Measurements from ENCODE around the gene ZNF525. TPM values are rescaled to one million over a fixed set of nuclear protein-coding genes. Genes with fewer than 3 reads are reported as not detected.
"Not testable (repeated sequence)": the region's sequence is repeated elsewhere in the genome, so short reads cannot be mapped to it uniquely, and the experiment has no call there.

ZNF525 gene
- total and polyA plus RNA-seq, 9 of the 15 experiments (the other 6 are each of a cell fraction or from before 2014, with no cell fraction given), result 1.5 to 12.0 (median 6.7) TPM

GRCh38 chr19:53396525-53396868 is 31.0 kb downstream of the ZNF525 start:
- peak in 1 of 4 experiments; percentile 6 for DNase-seq (ENCODE audit: extremely low read depth in 1 of 4, low spot score in 3 of 4)
- no peaks in the 10 kb centered on the region for H3K27me3 ChIP-seq (ENCODE audit: control insufficient read depth in 2 of 2, insufficient read depth in 2 of 2, low read length in 2 of 2)
- BruUV-seq (replicated peaks), result no TSS peak
- ChIA-PET POLR2A (interaction anchor here (1.2 kb wide), 1 partner anchor 43 kb away, joined by 3 read pairs; no protein-coding TSS in a partner anchor), CTCF (ENCODE audit: low intra/inter-chr PET ratio) (no interaction called here)
- no peak overlapping the region for H3K27ac ChIP-seq (ENCODE audit: extremely low read depth, low read depth, low read length)
- intact Hi-C loops (cut with micrococcal nuclease), result no loop called here
- H3K4me2 ChIP-seq (ENCODE audit: insufficient read depth, low read length), result peak overlapping the region; percentile 85
- in situ Hi-C loops (cut with MboI), result no loop called here
- peaks cover 8 to 12% of the 10 kb centered on the region in 2 experiments; a peak in 4 of 5 replicates for H3K4me1 ChIP-seq (replicated peaks in 1 of 2; ENCODE audit: control insufficient read depth in 2 of 2, insufficient read depth in 2 of 2, low read length in 2 of 2)
- WGBS (ENCODE audit: insufficient coverage, low coverage, missing lambda C conversion rate), result 0% methylated on average over 1 of the region's 1 CpG
- H3K79me2 ChIP-seq (ENCODE audit: control insufficient read depth, insufficient read depth, low read length), result peaks cover 18% of the 10 kb centered on the region
- ATAC-seq, result no peak
- H3K9me1 ChIP-seq (ENCODE audit: control insufficient read depth, insufficient read depth, low read length), result no peaks in the 10 kb centered on the region
- peak overlapping the region; percentile 67 for H3K4me3 ChIP-seq
- no peaks in the 10 kb centered on the region for H4K20me1 ChIP-seq (replicated peaks; ENCODE audit: control insufficient read depth, insufficient read depth, low read length)
- peaks cover 5% of the 10 kb centered on the region for H3K9me3 ChIP-seq (replicated peaks; ENCODE audit: control insufficient read depth, insufficient read depth, low read depth, low read length)
- no peak overlapping the region for H3K9ac ChIP-seq (ENCODE audit: insufficient read depth in 1 of 2, low read depth in 2 of 2, low read length in 2 of 2)
- peaks cover 26% of the 10 kb centered on the region; the same call in 2 of the 3 replicates for H3K36me3 ChIP-seq (ENCODE audit: control insufficient read depth, insufficient read depth, low read length)
- H2AFZ ChIP-seq (ENCODE audit: low read depth, low read length), result no peak overlapping the region
- TF ChIP-seq PRPF4 (IDR thresholded peaks at IDR 0.05; ENCODE audit: insufficient read depth, low read depth, low read length, poor library complexity, severe bottlenecking) (no peak), HMBOX1 (IDR thresholded peaks at IDR 0.05) (no peak), ZNF407 (IDR thresholded peaks at IDR 0.05; ENCODE audit: low read depth) (no peak), GABPB1 (CRISPR knock-in tag; IDR thresholded peaks at IDR 0.05) (no peak), ZC3H11A (IDR thresholded peaks at IDR 0.05; ENCODE audit: low read depth, low read length) (no peak), ESRRB (CRISPR knock-in tag; IDR thresholded peaks at IDR 0.05; ENCODE audit: borderline replicate concordance) (no peak), ZNF79 (CRISPR knock-in tag; IDR thresholded peaks at IDR 0.05; ENCODE audit: low read depth) (no peak)
- FAIRE-seq, result no peak

GRCh38 chr19:53397918-53398317 is 32.4 kb downstream of the ZNF525 start:
- H3K9me1 ChIP-seq (ENCODE audit: control insufficient read depth, insufficient read depth, low read length); H3K9me3 ChIP-seq (replicated peaks; ENCODE audit: control insufficient read depth, insufficient read depth, low read depth, low read length); H3K4me3 ChIP-seq; H2AFZ ChIP-seq (ENCODE audit: low read depth, low read length); H4K20me1 ChIP-seq (replicated peaks; ENCODE audit: control insufficient read depth, insufficient read depth, low read length); BruUV-seq (replicated peaks); intact Hi-C loops (cut with micrococcal nuclease); FAIRE-seq; POLR2A ChIA-PET; ATAC-seq; H3K4me2 ChIP-seq (ENCODE audit: insufficient read depth, low read length); H3K9ac ChIP-seq (ENCODE audit: insufficient read depth in 1 of 2, low read depth in 2 of 2, low read length in 2 of 2); DNase-seq (ENCODE audit: extremely low read depth in 1 of 4, low spot score in 3 of 4); CTCF ChIA-PET (ENCODE audit: low intra/inter-chr PET ratio); in situ Hi-C loops (cut with MboI); H3K27ac ChIP-seq (ENCODE audit: extremely low read depth, low read depth, low read length); H3K27me3 ChIP-seq (ENCODE audit: control insufficient read depth in 2 of 2, insufficient read depth in 2 of 2, low read length in 2 of 2): not testable (repeated sequence)
- H3K4me1 ChIP-seq (replicated peaks in 1 of 2; ENCODE audit: control insufficient read depth in 2 of 2, insufficient read depth in 2 of 2, low read length in 2 of 2), result peaks cover 8 to 12% of the 10 kb centered on the region in 2 experiments; a peak in 4 of 5 replicates
- peaks cover 18% of the 10 kb centered on the region for H3K79me2 ChIP-seq (ENCODE audit: control insufficient read depth, insufficient read depth, low read length)
- WGBS (ENCODE audit: insufficient coverage, low coverage, missing lambda C conversion rate), result 100% methylated on average over 1 of the region's 1 CpG
- H3K36me3 ChIP-seq (ENCODE audit: control insufficient read depth, insufficient read depth, low read length), result peaks cover 36% of the 10 kb centered on the region

Data from K562 (cell line).